PC-3 (cell line): ENCODE results near the gene PHC3. TPM values are rescaled to one million over a fixed set of nuclear protein-coding genes. Genes with fewer than 3 reads are reported as not detected.

Experiments
- ATAC-seq: fragments of 200-7000 bp; cut with Tn5 transposase; 2 replicates; pipeline ENCODE4 v1.9.1; 2020; ENCODE audit warnings: mild to moderate bottlenecking, moderate library complexity
- BruUV-seq: library from RNA; stranded (reverse); fragments of 400-500 nt; replicated peaks from 2 replicates; lab custom pipeline; 2021; lab: Mats Ljungman, UMichigan
- CTCF ChIA-PET: fragments of 300-600 bp; sonication (Branson Sonifier 250); formaldehyde crosslinking; loops from one replicate; lab custom pipeline; 2022; ENCODE audit warnings: antibody characterized with exemption; lab: Charles Lee
- POLR2A ChIA-PET: fragments of 300-600 bp; sonication (Branson Sonifier 250); formaldehyde crosslinking; loops from one replicate; lab custom pipeline; 2022; ENCODE audit warnings: antibody characterized with exemption; ENCODE audit not compliant: unreplicated experiment; lab: Charles Lee
- DNase-seq: peaks from one replicate; pipeline ENCODE4 v3.0.0-alpha.2; 2015
- H2AFZ ChIP-seq: fragments of 300-600 bp; sonication (generic); 2 replicates; pipeline ENCODE4 v1.6.0; 2016; ENCODE audit warnings: antibody characterized with exemption, low read length
- H3F3A ChIP-seq: fragments of 300-600 bp; sonication (generic); one replicate; pipeline ENCODE4 v1.6.0; 2017; ENCODE audit warnings: antibody characterized with exemption, low read length, control low read depth, mild to moderate bottlenecking; ENCODE audit not compliant: unreplicated experiment
- H3K27ac ChIP-seq: fragments of 300-600 bp; sonication (generic); 2 replicates; pipeline ENCODE4 v1.5.1; 2016; ENCODE audit warnings: mild to moderate bottlenecking, low read length
- H3K27me3 ChIP-seq: fragments of 300-600 bp; sonication (generic); 2 replicates; pipeline ENCODE4 v1.6.1; 2016; ENCODE audit warnings: low read length, mixed read lengths
- H3K36me3 ChIP-seq: fragments of 300-600 bp; sonication (generic); 2 replicates; pipeline ENCODE4 v1.6.1; 2016; ENCODE audit warnings: low read depth, mixed run types, low read length, mixed read lengths
- H3K4me1 ChIP-seq: fragments of 300-600 bp; sonication (generic); 2 replicates; pipeline ENCODE4 v1.5.1; 2016; ENCODE audit warnings: low read length; ENCODE audit not compliant: insufficient read depth
- H3K4me2 ChIP-seq: fragments of 300-600 bp; sonication (generic); 2 replicates; pipeline ENCODE4 v1.6.0; 2016; ENCODE audit warnings: low read length
- H3K4me3 ChIP-seq: fragments of 300-600 bp; sonication (generic); 2 replicates; pipeline ENCODE4 v1.5.1; 2016; ENCODE audit warnings: mild to moderate bottlenecking, low read length, mixed read lengths
- H3K79me2 ChIP-seq: fragments of 300-600 bp; sonication (generic); 2 replicates; pipeline ENCODE4 v1.6.1; 2017; ENCODE audit warnings: low read length, mixed read lengths
- H3K9ac ChIP-seq: fragments of 300-600 bp; sonication (generic); 2 replicates; pipeline ENCODE4 v1.6.0; 2016; ENCODE audit warnings: mild to moderate bottlenecking, low read length
- H3K9me2 ChIP-seq: fragments of 300-600 bp; sonication (generic); replicated peaks from 2 replicates; pipeline ENCODE4 v1.6.1; 2016; ENCODE audit warnings: mixed run types, low read length, mixed read lengths
- H3K9me3 ChIP-seq: fragments of 300-600 bp; sonication (generic); 2 replicates; pipeline ENCODE4 v1.6.1; 2016; ENCODE audit warnings: low read length, mixed read lengths
- H4K20me1 ChIP-seq: fragments of 300-600 bp; sonication (generic); 2 replicates; pipeline ENCODE4 v1.6.1; 2016; ENCODE audit warnings: low read length, mixed read lengths
- CTCF ChIP-seq: fragments of 300-600 bp; sonication (generic); conservative IDR thresholded peaks from 2 replicates; pipeline ENCODE4 v1.5.1; 2017; ENCODE audit warnings: antibody characterized with exemption, low read depth, mild to moderate bottlenecking, low read length
- EZH2 ChIP-seq: fragments of 300-600 bp; sonication (generic); IDR thresholded peaks from one replicate; pipeline ENCODE4 v1.6.1; 2017; ENCODE audit warnings: antibody characterized with exemption, mild to moderate bottlenecking, low read length; ENCODE audit not compliant: unreplicated experiment
- EZH2phosphoT487 ChIP-seq: fragments of 300-600 bp; sonication (generic); IDR thresholded peaks from 2 replicates; pipeline ENCODE4 v1.6.1; 2018; ENCODE audit warnings: mild to moderate bottlenecking, antibody characterized with exemption, low read length, borderline replicate concordance
- intact Hi-C: fragments of 100-400 bp; cut with micrococcal nuclease; formaldehyde crosslinking; loops from 2 replicates; pipeline ENCODE4 v1.9.0; 2023
- total RNA-seq: library from RNA; depleted of rRNA; stranded (reverse); fragments of >200 nt; gene quantifications from 2 replicates; pipeline ENCODE4 v1.2.3, GENCODE V29; 2014

Gene PHC3
- total RNA-seq, 1 experiment from 2014 or later: 7.5 TPM

GRCh38 chr3:170085396-170085795, 96.1 kb downstream of the PHC3 start:
- intact Hi-C loops: no loop called here
- Histone ChIP-seq H3K9me2 (no peaks in the 10 kb centered on the region), H3K4me1 (no peaks in the 10 kb centered on the region), H4K20me1 (no peaks in the 10 kb centered on the region), H3K79me2 (no peaks in the 10 kb centered on the region), H3K27me3 (no peaks in the 10 kb centered on the region), H3K9me3 (no peaks in the 10 kb centered on the region), H3F3A (no peaks in the 10 kb centered on the region), H2AFZ (no peak overlapping the region), H3K4me2 (no peak overlapping the region), H3K36me3 (peaks cover 26% of the 10 kb centered on the region), H3K4me3 (no peak overlapping the region), H3K9ac (no peak overlapping the region), H3K27ac (no peak overlapping the region)
- BruUV-seq: no TSS peak
- ATAC-seq: no peak
- no peak for DNase-seq
- POLR2A ChIA-PET: interaction anchor here (0.6 kb wide), 1 partner anchor 614 kb away, joined by 5 read pairs; no protein-coding TSS in a partner anchor
- TF ChIP-seq EZH2 (no peak), CTCF (no peak), EZH2phosphoT487 (no peak)
- CTCF ChIA-PET: no interaction called here

- no TSS peak for BruUV-seq
- Histone ChIP-seq H3K4me1 (no peaks in the 10 kb centered on the region), H3K27ac (no peak overlapping the region), H3K4me2 (no peak overlapping the region), H3K9ac (no peak overlapping the region), H3K79me2 (no peaks in the 10 kb centered on the region), H3F3A (no peaks in the 10 kb centered on the region), H3K9me2 (no peaks in the 10 kb centered on the region), H4K20me1 (no peaks in the 10 kb centered on the region), H3K36me3 (peaks cover 20% of the 10 kb centered on the region), H2AFZ (no peak overlapping the region), H3K27me3 (no peaks in the 10 kb centered on the region), H3K4me3 (no peak overlapping the region), H3K9me3 (no peaks in the 10 kb centered on the region)
- DNase-seq (no peak), ATAC-seq (no peak)
- intact Hi-C loops: no loop called here
- ChIA-PET POLR2A (no interaction called here), CTCF (no interaction called here)
- TF ChIP-seq EZH2phosphoT487 (no peak), CTCF (no peak), EZH2 (no peak)
Observed at GRCh38 chr3:170083343-170083742, 98.2 kb downstream of the PHC3 start.

GRCh38 chr3:170081079-170081741, 100.3 kb downstream of the PHC3 start:
- BruUV-seq: no TSS peak
- Histone ChIP-seq H3K27me3 (no peaks in the 10 kb centered on the region), H3K79me2 (no peaks in the 10 kb centered on the region), H3K9me3 (no peaks in the 10 kb centered on the region), H3K27ac (no peak overlapping the region), H3K4me2 (no peak overlapping the region), H3K9me2 (no peaks in the 10 kb centered on the region), H3K4me3 (no peak overlapping the region), H3K36me3 (peaks cover 15% of the 10 kb centered on the region), H3F3A (no peaks in the 10 kb centered on the region), H4K20me1 (no peaks in the 10 kb centered on the region), H3K4me1 (no peaks in the 10 kb centered on the region; the same call in 1 of the 2 replicates), H3K9ac (no peak overlapping the region), H2AFZ (no peak overlapping the region)
- ChIA-PET CTCF (no interaction called here), POLR2A (no interaction called here)
- intact Hi-C loops: no loop called here
- ATAC-seq (no peak), DNase-seq (no peak)
- TF ChIP-seq EZH2 (no peak), CTCF (no peak), EZH2phosphoT487 (no peak)
